Osteoblast (primary cell): ENCODE results near the gene SV2B. TPM values are rescaled to one million over a fixed set of nuclear protein-coding genes. Genes with fewer than 3 reads are reported as not detected.

ENCODE experiments used
- DNase-seq: peaks from one replicate; pipeline ENCODE4 v3.0.0; 2011; ENCODE audit warnings: low spot score, mixed read lengths; ENCODE audit not compliant: insufficient read length; ENCODE audit errors: missing footprints
- H2AFZ ChIP-seq: 2 replicates; pipeline ENCODE4 v1.6.0; 2011; ENCODE audit warnings: mild to moderate bottlenecking, low read length
- H3K27ac ChIP-seq: 2 replicates; pipeline ENCODE4 v1.5.1; 2011; ENCODE audit warnings: mild to moderate bottlenecking, low read depth, low read length, moderate library complexity
- H3K27me3 ChIP-seq: 2 replicates; pipeline ENCODE4 v1.6.0; 2012; ENCODE audit warnings: mild to moderate bottlenecking, control low read depth, inconsistent platforms, low read length, moderate library complexity; ENCODE audit not compliant: insufficient read depth
- H3K36me3 ChIP-seq: 2 replicates; pipeline ENCODE4 v1.5.1; 2011; ENCODE audit warnings: mild to moderate bottlenecking, low read length, control low read depth, moderate library complexity; ENCODE audit not compliant: insufficient read depth
- H3K4me1 ChIP-seq: 2 replicates; pipeline ENCODE4 v1.5.1; 2011; ENCODE audit warnings: mild to moderate bottlenecking, low read length, control low read depth, moderate library complexity; ENCODE audit not compliant: insufficient read depth
- H3K4me2 ChIP-seq: 2 replicates; pipeline ENCODE4 v1.6.0; 2011; ENCODE audit warnings: mild to moderate bottlenecking, low read length; ENCODE audit not compliant: insufficient read depth
- H3K4me3 ChIP-seq: fragments of 200-600 bp; sonication (generic); 3 replicates; pipeline ENCODE4 v1.5.1; 2012; ENCODE audit warnings: mild to moderate bottlenecking, low read length, inconsistent platforms; ENCODE audit not compliant: insufficient read depth
- H3K79me2 ChIP-seq: 2 replicates; pipeline ENCODE4 v1.6.0; 2012; ENCODE audit warnings: mild to moderate bottlenecking, low read length, control low read depth, inconsistent platforms; ENCODE audit not compliant: insufficient read depth
- H3K9me3 ChIP-seq: 2 replicates; pipeline ENCODE4 v1.5.1; 2011; ENCODE audit warnings: low read depth, low read length, control low read depth
- H4K20me1 ChIP-seq: 2 replicates; pipeline ENCODE4 v1.6.0; 2012; ENCODE audit warnings: mild to moderate bottlenecking, low read length, control low read depth; ENCODE audit not compliant: insufficient read depth
- total RNA-seq: library from RNA; depleted of rRNA; stranded (reverse); fragments of >200 nt; gene quantifications from 2 replicates; pipeline ENCODE4 v1.2.3, GENCODE V29; 2012
- TF ChIP-seq, protein P1 (sequence below): IDR thresholded peaks from 2 replicates; pipeline ENCODE4 v1.5.1; 2011; ENCODE audit warnings: mild to moderate bottlenecking, low read depth, low read length, moderate library complexity; ENCODE audit errors: extremely low read depth

The SV2B gene
- total RNA-seq, 1 donor = not detected

DNA sequence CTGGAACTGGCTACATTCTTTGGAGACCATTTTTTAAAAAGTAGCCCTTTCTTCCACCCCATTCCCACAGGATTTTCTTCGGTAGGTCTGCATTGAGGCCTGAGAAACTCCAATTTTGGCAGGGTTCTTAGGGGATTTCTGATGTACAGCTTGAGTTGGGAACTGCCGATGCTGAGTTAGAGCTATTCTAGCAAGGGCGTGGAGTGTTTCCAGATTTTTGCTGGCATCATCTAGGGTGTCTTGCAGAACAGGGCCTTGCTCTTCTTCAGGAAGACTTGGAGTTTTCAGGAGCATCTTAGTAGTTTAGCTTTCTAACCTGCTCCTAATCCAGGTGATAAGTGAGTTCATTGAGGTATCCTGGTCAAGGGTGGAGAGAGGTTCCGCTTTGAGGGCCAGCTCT is 41.0 kb downstream of the SV2B start:
- no peaks in the 10 kb centered on the region for H3K36me3 ChIP-seq
- no peak for DNase-seq

DNA sequence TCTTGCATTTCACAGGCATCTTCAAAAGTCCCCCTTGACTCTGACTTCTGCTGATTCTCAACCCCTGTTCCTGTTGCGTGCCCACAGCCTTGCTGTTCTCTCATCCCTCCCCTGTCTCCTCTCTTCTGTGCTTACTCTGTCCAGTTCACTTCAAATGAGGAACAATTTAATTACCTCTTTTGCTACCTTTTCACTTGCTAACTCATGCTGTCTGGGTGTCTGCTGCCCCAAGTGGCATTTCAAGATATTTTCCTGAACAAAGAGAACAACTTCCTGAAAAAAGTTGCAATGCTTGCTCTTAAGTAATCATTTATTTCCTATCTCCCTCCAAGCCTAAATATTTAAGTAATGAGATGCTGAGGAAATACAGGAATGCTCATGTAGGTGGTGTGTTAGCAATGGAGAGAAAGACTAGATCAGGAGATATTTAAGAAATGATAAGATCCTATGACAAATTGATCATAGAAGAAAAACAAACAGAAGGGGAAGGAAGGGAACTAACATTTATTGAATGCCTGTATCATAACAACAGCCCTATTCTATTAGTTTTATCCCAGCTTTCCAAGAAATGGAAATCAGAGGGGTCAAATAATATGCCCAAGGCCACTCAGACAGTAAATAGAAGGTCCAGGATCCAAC is 42.2 kb downstream of the SV2B start:
- Histone ChIP-seq H4K20me1 (no peaks in the 10 kb centered on the region), H2AFZ (no peak overlapping the region), H3K4me2 (no peak overlapping the region), H3K4me3 (no peak overlapping the region), H3K36me3 (no peaks in the 10 kb centered on the region), H3K4me1 (no peaks in the 10 kb centered on the region), H3K27ac (no peak overlapping the region), H3K79me2 (no peaks in the 10 kb centered on the region), H3K9me3 (no peaks in the 10 kb centered on the region), H3K27me3 (no peaks in the 10 kb centered on the region)
- TF ChIP-seq, protein P1, sequence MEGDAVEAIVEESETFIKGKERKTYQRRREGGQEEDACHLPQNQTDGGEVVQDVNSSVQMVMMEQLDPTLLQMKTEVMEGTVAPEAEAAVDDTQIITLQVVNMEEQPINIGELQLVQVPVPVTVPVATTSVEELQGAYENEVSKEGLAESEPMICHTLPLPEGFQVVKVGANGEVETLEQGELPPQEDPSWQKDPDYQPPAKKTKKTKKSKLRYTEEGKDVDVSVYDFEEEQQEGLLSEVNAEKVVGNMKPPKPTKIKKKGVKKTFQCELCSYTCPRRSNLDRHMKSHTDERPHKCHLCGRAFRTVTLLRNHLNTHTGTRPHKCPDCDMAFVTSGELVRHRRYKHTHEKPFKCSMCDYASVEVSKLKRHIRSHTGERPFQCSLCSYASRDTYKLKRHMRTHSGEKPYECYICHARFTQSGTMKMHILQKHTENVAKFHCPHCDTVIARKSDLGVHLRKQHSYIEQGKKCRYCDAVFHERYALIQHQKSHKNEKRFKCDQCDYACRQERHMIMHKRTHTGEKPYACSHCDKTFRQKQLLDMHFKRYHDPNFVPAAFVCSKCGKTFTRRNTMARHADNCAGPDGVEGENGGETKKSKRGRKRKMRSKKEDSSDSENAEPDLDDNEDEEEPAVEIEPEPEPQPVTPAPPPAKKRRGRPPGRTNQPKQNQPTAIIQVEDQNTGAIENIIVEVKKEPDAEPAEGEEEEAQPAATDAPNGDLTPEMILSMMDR = peak; percentile 39
- no peak for DNase-seq

More for the DNA sequence above, 41.0 kb downstream of the SV2B start:
- Histone ChIP-seq H3K27me3 (no peaks in the 10 kb centered on the region), H3K4me2 (no peak overlapping the region), H3K79me2 (no peaks in the 10 kb centered on the region), H3K4me1 (no peaks in the 10 kb centered on the region), H2AFZ (no peak overlapping the region), H3K9me3 (no peaks in the 10 kb centered on the region), H3K27ac (no peak overlapping the region), H4K20me1 (no peaks in the 10 kb centered on the region), H3K4me3 (no peak overlapping the region)
- TF ChIP-seq, protein P1 = no peak

DNA sequence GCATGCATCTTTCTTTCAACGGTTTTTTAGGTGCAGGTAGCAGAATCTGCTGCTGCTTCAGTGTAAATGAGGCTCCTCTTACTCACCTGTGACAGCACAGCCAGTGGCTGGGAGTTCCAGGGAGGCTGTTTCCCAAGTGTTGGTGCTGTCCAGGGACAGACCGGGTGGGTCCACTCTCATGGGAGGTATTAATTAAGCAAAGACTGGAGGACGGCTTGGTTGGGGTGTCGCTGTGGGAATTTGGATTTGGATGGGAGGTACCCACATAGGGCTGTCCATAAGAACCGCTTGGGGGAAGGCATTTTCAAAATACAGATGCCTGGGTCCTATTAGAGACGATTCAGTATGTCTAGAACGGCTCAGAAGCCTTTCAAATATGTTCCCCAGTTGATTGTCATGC is 42.9 kb downstream of the SV2B start:
- H3K4me3 ChIP-seq = no peak overlapping the region
- no peak overlapping the region for H3K4me2 ChIP-seq
- H3K9me3 ChIP-seq = no peaks in the 10 kb centered on the region
- H2AFZ ChIP-seq = no peak overlapping the region
- no peaks in the 10 kb centered on the region for H3K79me2 ChIP-seq
- H3K4me1 ChIP-seq = no peaks in the 10 kb centered on the region
- no peaks in the 10 kb centered on the region for H4K20me1 ChIP-seq
- H3K36me3 ChIP-seq = no peaks in the 10 kb centered on the region
- no peak for DNase-seq
- TF ChIP-seq, protein P1 = no peak
- H3K27ac ChIP-seq = no peak overlapping the region
- no peaks in the 10 kb centered on the region for H3K27me3 ChIP-seq

DNA sequence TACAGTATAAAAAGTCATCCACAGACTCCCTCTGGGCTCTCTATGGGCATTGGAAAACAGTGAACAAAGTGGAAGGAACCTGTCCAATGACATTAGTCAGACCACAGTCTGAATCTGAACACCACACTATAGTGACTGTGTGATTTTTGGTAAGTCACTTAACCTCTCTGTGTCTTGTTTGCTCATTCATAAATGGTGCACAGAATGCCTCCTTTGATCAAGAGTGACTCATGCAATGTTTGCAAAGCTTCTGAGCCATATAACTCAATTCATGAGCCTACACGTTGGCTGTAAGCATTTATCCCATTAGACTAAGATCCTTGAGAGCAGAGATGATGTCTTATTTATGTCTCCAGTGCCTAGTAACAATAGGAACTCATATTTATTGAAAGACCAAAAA is 46.7 kb downstream of the SV2B start:
- TF ChIP-seq, protein P1 = no peak
- Histone ChIP-seq H3K27me3 (no peaks in the 10 kb centered on the region), H3K27ac (no peak overlapping the region), H3K79me2 (no peaks in the 10 kb centered on the region), H3K4me3 (no peak overlapping the region), H3K36me3 (no peaks in the 10 kb centered on the region), H3K9me3 (no peaks in the 10 kb centered on the region), H4K20me1 (no peaks in the 10 kb centered on the region), H2AFZ (no peak overlapping the region), H3K4me2 (no peak overlapping the region), H3K4me1 (no peaks in the 10 kb centered on the region)
- DNase-seq = no peak
